Measurements from ENCODE around the gene CDKN1C. TPM values are rescaled to one million over a fixed set of nuclear protein-coding genes. Genes with fewer than 3 reads are reported as not detected.

Gene CDKN1C
- total and polyA plus RNA-seq, 4 donors = 2.6 to 10.2 (median 3.5) TPM

GRCh38 chr11:2878782-2879181, 6.8 kb downstream of the CDKN1C start:
- H3K27ac ChIP-seq (ENCODE audit: low read depth in 1 of 2, low read length in 2 of 2) = no peak overlapping the region
- WGBS = 94% methylated on average over 8 of the region's 8 CpGs
- no peaks in the 10 kb centered on the region for H3K4me1 ChIP-seq (ENCODE audit: control insufficient read depth in 4 of 4, insufficient read depth in 4 of 4, low read length in 3 of 4)
- DNase-seq (ENCODE audit: low spot score) = no peak
- no peaks in the 10 kb centered on the region for H3K27me3 ChIP-seq (ENCODE audit: control insufficient read depth in 4 of 4, insufficient read depth in 4 of 4, low read length in 3 of 4)
- peaks cover 0 to 3% (median 0%) of the 10 kb centered on the region in 4 donors for H3K9me3 ChIP-seq (ENCODE audit: control insufficient read depth in 4 of 4, low read length in 3 of 4)
- TF ChIP-seq REST (IDR thresholded peaks at IDR 0.05) = no peak
- no peak for TF ChIP-seq RXRA (IDR thresholded peaks at IDR 0.05)
- no peak for TF ChIP-seq ZBTB33 (IDR thresholded peaks at IDR 0.05)
- no peak for TF ChIP-seq EGR1 (IDR thresholded peaks at IDR 0.05; ENCODE audit: low read depth in 2 of 2)
- no peak for TF ChIP-seq GABPA (IDR thresholded peaks at IDR 0.05 in 1 of 2, conservative IDR thresholded peaks at IDR 0.05 in 1 of 2)
- TF ChIP-seq RAD21 (IDR thresholded peaks at IDR 0.05) = no peak
- TF ChIP-seq HNF4A (conservative IDR thresholded peaks at IDR 0.05) = no peak
- no peak for TF ChIP-seq FOXA2 (IDR thresholded peaks at IDR 0.05)
- no peak for TF ChIP-seq TAF1 (conservative IDR thresholded peaks at IDR 0.05)
- TF ChIP-seq JUND (IDR thresholded peaks at IDR 0.05) = no peak
- TF ChIP-seq ATF3 (IDR thresholded peaks at IDR 0.05) = no peak
- TF ChIP-seq FOXA1 (IDR thresholded peaks at IDR 0.05) = no peak
- no peak for TF ChIP-seq CTCF (IDR thresholded peaks at IDR 0.05; ENCODE audit: low read depth, low read length, missing input control)
- no peak for TF ChIP-seq YY1 (IDR thresholded peaks at IDR 0.05)
- TF ChIP-seq NR2F2 (IDR thresholded peaks at IDR 0.05) = no peak
- TF ChIP-seq HNF4G (IDR thresholded peaks at IDR 0.05) = no peak
- no peak for TF ChIP-seq SP1 (IDR thresholded peaks at IDR 0.05)
- TF ChIP-seq MAX (IDR thresholded peaks at IDR 0.05) = no peak
- no peaks in the 10 kb centered on the region for H3K36me3 ChIP-seq (ENCODE audit: control insufficient read depth in 4 of 4, insufficient read depth in 3 of 4, low read depth in 1 of 4, low read length in 3 of 4)
- no peak overlapping the region for H3K4me3 ChIP-seq (ENCODE audit: low read depth in 1 of 3, low read length in 3 of 3)
- H3K9ac ChIP-seq (ENCODE audit: low read depth in 1 of 2, low read length in 2 of 2) = no peak overlapping the region

Data from liver (tissue), 9 donors.